Endometrium (tissue), 2 donors: ENCODE measurements around the gene AGAP2.

Source experiments
- FAIRE-seq: peaks from 2 replicates; lab custom pipeline; 2012; peaks lifted over from hg19 to GRCh38; lab: Jason Lieb, UNC
- donor health status: control.
- donor health status: control.

AGAP2 gene

GRCh38 chr12:57736741-57737466, 1.6 kb downstream of the AGAP2 start:
- no peak for FAIRE-seq

DNA sequence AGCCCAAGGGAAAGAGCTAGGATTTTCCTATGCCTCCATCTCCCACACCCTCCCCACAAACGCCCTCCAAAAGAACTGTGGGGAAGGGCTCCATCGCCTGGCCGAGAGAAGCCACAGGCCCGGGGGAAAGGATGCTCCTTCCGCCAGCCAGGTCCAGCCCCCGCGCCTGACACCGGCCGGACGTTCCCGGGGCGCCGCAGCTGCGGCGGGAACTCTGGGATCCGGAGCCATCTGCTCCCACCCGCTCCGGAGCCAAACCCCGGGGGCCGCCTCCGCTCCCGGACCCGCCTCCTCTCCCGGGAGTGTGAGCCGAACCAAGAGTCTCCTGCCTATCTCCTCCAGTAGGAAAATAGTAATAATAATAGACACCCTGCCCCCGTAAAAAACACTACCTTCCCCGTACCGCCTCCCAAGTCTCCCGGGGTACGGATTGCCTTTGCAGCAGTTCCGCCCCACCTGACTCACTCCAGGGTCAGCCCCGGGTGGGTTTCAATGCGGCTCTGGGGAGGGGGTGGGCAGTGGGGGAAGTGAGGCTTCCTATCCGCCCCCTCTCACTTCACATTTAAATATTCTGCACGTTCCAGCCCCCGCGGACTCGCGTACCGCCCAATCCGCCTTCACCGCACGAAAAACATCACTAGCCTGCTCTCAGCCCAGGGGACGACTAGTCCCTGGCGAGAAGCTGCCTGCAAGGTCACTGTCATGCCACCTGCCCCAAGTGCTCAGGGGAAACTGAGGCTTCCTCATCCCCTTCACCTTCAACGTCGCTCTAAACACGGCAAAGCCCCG, 2.4 kb downstream of the AGAP2 start:
- no peak for FAIRE-seq

- FAIRE-seq: no peak
Observed at GRCh38 chr12:57735198-57735855, 3.2 kb downstream of the AGAP2 start.

- no peak for FAIRE-seq
Observed at GRCh38 chr12:57734591-57734990, 4.0 kb downstream of the AGAP2 start.

DNA sequence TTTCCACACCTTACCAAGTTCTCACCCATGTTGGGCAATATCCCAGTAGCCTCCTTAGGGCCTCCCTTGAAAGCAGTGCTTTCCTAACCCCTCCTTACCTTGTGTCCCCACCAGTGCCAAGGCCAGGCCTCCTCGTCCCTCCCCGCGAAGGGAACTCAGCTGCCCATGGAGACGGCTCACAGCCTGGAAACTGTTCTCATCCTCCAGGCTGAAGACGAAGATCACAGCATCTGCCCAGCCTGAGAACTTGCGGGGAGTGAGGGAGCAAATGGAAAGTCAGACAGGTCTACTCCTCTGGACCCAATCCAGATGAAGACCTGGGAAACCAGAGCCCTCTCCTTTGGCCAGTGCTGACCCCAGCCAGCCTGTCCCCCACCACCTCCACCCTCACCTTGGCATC, 4.6 kb downstream of the AGAP2 start:
- FAIRE-seq: no peak

GRCh38 chr12:57732726-57733593, 5.6 kb downstream of the AGAP2 start:
- no peak for FAIRE-seq

GRCh38 chr12:57732270-57732669, 6.3 kb downstream of the AGAP2 start:
- no peak for FAIRE-seq

GRCh38 chr12:57731411-57732080, 7.0 kb downstream of the AGAP2 start:
- FAIRE-seq: no peak

DNA sequence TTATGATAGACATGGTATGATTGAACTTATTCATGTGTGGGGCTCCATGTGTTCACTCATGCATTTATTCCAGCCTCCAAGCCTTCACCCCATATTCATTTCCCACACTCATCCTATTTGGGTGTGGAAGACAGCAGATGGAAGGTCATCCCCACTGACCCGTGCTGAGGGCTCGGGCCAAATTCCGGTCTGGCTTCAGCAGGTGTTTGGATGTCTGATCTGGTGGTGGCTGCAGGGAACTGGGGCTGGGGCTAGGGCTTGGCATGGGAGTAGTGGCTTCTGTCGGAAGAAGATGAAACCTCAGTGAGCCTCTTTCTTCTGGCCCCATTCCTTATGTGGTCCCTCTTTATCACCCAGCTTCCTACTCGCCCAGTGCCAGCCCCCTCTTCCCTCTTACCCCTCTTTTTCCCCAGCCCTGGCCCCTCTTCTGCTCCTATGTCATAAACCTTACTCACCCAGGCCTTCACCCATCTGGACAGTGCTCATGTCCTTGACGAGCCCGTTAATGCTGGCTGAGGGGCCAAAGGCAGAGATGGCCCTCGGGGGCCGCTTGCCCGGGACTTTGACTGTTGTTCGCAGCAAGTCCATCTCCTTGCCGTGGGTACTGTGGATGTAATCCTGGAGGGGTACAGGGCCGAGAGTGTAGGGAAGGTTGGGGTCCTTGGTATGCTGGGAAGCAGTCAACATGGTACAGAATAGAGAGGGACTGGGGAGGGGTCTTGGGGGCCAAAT, 8.0 kb downstream of the AGAP2 start:
- FAIRE-seq: no peak

DNA sequence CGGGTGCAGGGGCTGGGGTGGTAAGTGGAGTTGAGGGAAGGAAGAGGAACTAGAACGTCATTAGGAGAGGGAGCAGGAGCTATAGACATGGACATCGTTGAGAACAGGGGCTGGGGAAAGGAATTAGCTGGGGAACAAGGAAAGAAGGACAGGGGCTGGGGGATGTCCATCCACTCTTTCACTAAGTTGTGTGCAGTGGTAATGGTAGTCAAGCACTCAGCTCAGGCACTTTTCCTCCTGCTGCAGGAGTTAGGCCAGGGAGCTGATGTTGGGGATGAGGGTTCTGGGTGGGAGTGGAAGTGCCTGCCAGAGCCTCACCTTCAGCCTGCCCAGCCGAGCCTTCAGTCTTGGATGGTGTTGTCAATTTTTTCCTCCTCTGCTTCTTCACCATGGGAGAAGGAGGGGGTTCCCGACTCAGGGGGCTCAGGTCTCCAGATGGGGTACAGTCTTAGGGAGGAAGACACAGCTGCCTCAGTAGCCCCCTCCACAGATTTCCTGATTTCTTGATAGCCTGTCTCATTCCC, 9.2 kb downstream of the AGAP2 start:
- FAIRE-seq: no peak

GRCh38 chr12:57727758-57728395, 10.7 kb downstream of the AGAP2 start:
- FAIRE-seq: no peak

DNA sequence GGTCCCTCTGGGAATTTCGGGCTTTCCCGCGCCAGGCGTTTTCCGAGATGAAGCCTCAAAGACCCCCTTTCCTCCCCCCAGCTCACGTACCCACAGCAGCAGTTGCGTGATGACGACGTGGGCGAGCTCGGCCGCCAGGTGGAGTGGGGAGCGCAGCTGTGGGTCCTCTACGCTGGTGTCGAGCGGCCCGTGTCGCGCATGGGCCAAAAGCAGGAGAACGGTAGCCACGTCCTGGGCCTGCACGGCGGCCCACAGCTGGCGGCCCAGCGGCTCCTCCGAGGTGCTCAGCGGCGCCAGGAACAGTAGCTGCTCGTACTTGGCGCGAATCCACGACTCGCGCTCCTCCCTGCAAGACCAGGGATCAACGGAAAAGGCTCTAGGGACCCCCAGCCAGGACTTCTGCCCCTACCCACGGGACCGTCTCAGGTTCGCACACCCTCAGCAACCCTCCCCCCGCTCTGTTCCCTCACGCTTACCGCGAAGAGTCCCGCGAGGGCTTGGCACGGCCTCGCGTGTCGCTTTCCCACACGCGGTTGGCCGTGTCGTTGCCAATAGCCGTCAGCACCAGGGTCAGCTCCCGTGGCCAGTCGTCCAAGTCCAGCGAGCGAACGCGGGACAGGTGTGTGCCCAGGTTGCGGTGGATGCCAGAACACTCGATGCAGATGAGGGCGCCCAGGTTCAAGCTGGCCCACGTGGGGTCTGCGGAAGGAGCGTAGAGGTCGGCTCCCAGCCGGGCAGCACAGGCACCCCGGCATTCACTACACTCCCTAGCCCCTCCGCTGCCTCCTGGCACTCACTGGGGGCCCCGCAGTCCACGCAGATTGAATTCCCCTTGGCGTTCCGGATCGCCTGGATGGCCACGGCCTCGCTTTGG, 11.4 kb downstream of the AGAP2 start:
- no peak for FAIRE-seq

- no peak for FAIRE-seq
Observed at GRCh38 chr12:57726151-57726883, 12.2 kb downstream of the AGAP2 start.

DNA sequence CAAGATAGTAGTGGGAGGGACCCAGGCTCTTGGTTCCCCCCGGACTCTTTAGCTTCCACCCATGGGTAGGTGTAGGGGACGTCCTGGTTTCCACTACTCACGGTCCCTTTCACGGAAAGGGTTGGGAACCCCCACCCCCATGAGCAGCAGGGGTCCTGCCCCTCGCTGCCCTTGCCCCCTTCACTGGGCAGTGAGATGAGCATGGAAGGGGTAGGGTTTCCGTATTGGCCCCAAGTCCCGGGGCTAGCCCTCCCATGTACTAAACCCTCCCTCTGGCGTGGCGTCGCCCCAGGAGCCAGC, 12.7 kb downstream of the AGAP2 start:
- no peak for FAIRE-seq

DNA sequence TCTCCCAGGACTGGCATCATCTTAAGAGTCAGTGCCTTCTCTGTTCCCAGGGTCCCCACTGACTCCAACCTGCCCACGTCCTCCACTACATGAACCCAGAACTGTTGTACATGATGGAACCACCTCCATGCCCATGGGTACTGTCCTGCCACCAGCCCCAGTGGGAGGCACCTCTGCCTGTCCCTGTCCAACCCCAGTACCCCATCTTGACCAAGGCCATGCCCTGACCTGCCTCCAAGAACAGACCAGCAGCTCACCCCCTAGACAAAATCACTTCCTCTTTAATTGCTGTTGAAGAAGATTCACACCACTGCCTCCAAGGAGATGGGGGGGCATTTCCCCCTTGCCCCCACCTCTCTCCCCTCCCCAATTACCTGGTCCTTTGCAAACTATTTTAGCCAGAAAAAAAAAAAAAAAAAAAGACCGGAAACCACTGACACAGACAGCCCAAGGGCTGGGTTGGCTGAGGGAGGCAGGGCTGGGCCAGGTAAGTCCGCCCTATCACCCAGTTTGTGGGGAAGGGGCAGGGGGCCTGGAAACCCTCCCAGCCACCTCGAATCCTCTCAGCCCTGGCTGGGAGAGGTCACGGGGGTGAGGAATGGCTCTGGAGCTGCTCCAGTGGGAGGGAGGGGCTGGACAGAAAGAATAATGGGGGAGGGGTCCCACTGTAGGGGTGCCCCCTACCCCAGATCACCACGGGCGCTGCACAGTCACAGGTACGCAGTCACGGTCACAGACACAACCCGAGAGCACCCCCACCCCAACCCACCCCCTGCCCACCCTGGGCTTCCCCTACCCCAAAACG, 13.4 kb downstream of the AGAP2 start:
- FAIRE-seq: no peak

- FAIRE-seq: no peak
Observed at GRCh38 chr12:57724003-57724935, 14.3 kb downstream of the AGAP2 start.

GRCh38 chr12:57723630-57723962, 14.9 kb downstream of the AGAP2 start:
- no peak for FAIRE-seq
